Measurements from ENCODE around the gene MAP4K4. TPM values are rescaled to one million over a fixed set of nuclear protein-coding genes. Genes with fewer than 3 reads are reported as not detected.

MAP4K4 gene
- total RNA-seq, 4 donors from 2014 or later: 25.7 to 42.3 (median 29.8) TPM

- intact Hi-C loops (cut with DNase I; ENCODE audit: low total_unique reads): no loop called here
- WGBS, 2 donors: 82 to 88% methylated on average over 5 of the region's 5 CpGs
- H3K4me3 ChIP-seq (ENCODE audit: low read depth, poor library complexity, severe bottlenecking): no peak overlapping the region
- TF ChIP-seq POLR2A (IDR thresholded peaks at IDR 0.05): no peak
- TF ChIP-seq CTCF (IDR thresholded peaks at IDR 0.05): no peak
- DNase-seq (ENCODE audit: low spot score in 2 of 2): no peak
These were observed 84.9 kb downstream of the MAP4K4 start for GRCh38 chr2:101782427-101782792.

DNA sequence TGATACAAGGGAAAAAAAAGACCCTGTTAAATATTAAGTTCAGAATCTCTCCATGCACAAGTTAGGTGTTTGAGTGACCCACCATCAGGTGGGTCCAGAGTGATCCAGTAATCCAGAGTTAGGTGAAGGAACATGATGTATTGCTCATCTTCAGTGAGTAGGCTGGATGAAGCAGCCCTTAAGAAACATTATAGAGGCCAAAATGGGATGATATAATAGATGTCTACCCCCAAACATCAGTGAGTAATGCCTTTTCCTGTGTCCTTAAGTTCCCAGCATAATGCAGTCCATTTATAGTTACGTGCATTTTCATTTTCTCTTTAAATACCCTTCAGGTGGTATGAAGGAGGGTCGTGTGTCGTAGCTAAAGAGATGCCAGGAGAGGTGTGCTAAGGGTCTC lies 89.6 kb downstream of the MAP4K4 start:
- no peak for TF ChIP-seq POLR2A (IDR thresholded peaks at IDR 0.05)
- no peak for TF ChIP-seq CTCF (IDR thresholded peaks at IDR 0.05)
- intact Hi-C loops (cut with DNase I; ENCODE audit: low total_unique reads): no loop called here
- no peak for DNase-seq (ENCODE audit: low spot score in 2 of 2)
- WGBS, 2 donors: 85 to 88% methylated on average over 3 of the region's 3 CpGs
- H3K4me3 ChIP-seq (ENCODE audit: low read depth, poor library complexity, severe bottlenecking): no peak overlapping the region

- no peak for DNase-seq (ENCODE audit: low spot score in 2 of 2)
- intact Hi-C loops (cut with DNase I; ENCODE audit: low total_unique reads): no loop called here
- 67 to 70% methylated on average over 1 of the region's 1 CpG for WGBS, 2 donors
- no peak overlapping the region for H3K4me3 ChIP-seq (ENCODE audit: low read depth, poor library complexity, severe bottlenecking)
- TF ChIP-seq CTCF (IDR thresholded peaks at IDR 0.05): no peak
- TF ChIP-seq POLR2A (IDR thresholded peaks at IDR 0.05): no peak
These were observed 91.1 kb downstream of the MAP4K4 start for GRCh38 chr2:101788565-101788964.

GRCh38 chr2:101788995-101789970 lies 91.8 kb downstream of the MAP4K4 start:
- WGBS, 2 donors: 74 to 84% methylated on average over 4 of the region's 4 CpGs
- DNase-seq (ENCODE audit: low spot score in 2 of 2): no peak
- H3K4me3 ChIP-seq (ENCODE audit: low read depth, poor library complexity, severe bottlenecking): no peak overlapping the region
- intact Hi-C loops (cut with DNase I; ENCODE audit: low total_unique reads): no loop called here
- TF ChIP-seq CTCF (IDR thresholded peaks at IDR 0.05) (no peak), POLR2A (IDR thresholded peaks at IDR 0.05) (no peak)

GRCh38 chr2:101790416-101790815 lies 92.9 kb downstream of the MAP4K4 start:
- intact Hi-C loops (cut with DNase I; ENCODE audit: low total_unique reads): no loop called here
- DNase-seq (ENCODE audit: low spot score in 2 of 2): no peak
- no peak for TF ChIP-seq CTCF (IDR thresholded peaks at IDR 0.05)
- TF ChIP-seq POLR2A (IDR thresholded peaks at IDR 0.05): no peak
- no peak overlapping the region for H3K4me3 ChIP-seq (ENCODE audit: low read depth, poor library complexity, severe bottlenecking)
- WGBS, 2 donors: 62 to 63% methylated on average over 5 of the region's 5 CpGs

All from lower leg skin (tissue), 4 donors.